Measurements from ENCODE around the gene KRT83.

The KRT83 gene

GRCh38 chr12:52342781-52343490, 21.7 kb upstream of the KRT83 start:
- no peaks in the 10 kb centered on the region for H3K79me2 ChIP-seq (ENCODE audit: control insufficient read depth, low read length)
- H3K9me2 ChIP-seq (replicated peaks; ENCODE audit: control insufficient read depth, low read length), result no peaks in the 10 kb centered on the region
- H3K4me3 ChIP-seq (ENCODE audit: low read length), result no peak overlapping the region
- H3K4me1 ChIP-seq (ENCODE audit: control insufficient read depth, low read length), result no peaks in the 10 kb centered on the region
- no peaks in the 10 kb centered on the region for H3K36me3 ChIP-seq (ENCODE audit: control insufficient read depth, low read length)
- TF ChIP-seq CTCF (IDR thresholded peaks at IDR 0.05; ENCODE audit: low read depth, low read length, poor library complexity, severe bottlenecking), result no peak
- TF ChIP-seq EZH2phosphoT487 (IDR thresholded peaks at IDR 0.05; ENCODE audit: borderline replicate concordance, low read length), result no peak
- H3K27ac ChIP-seq (ENCODE audit: low read depth, low read length), result no peak overlapping the region
- H3K9me3 ChIP-seq (ENCODE audit: control insufficient read depth, insufficient read depth, low read length), result no peaks in the 10 kb centered on the region
- H4K20me1 ChIP-seq (ENCODE audit: control insufficient read depth, insufficient read depth, low read depth, low read length), result no peaks in the 10 kb centered on the region
- H3F3A ChIP-seq (ENCODE audit: control insufficient read depth, insufficient read depth), result no peaks in the 10 kb centered on the region
- peaks cover 20% of the 10 kb centered on the region for H3K27me3 ChIP-seq (ENCODE audit: control insufficient read depth, low read length)
- H3K4me2 ChIP-seq (ENCODE audit: low read length), result no peak overlapping the region

- no peaks in the 10 kb centered on the region for H3K9me2 ChIP-seq (replicated peaks; ENCODE audit: control insufficient read depth, low read length)
- no peaks in the 10 kb centered on the region for H3K36me3 ChIP-seq (ENCODE audit: control insufficient read depth, low read length)
- H3K9me3 ChIP-seq (ENCODE audit: control insufficient read depth, insufficient read depth, low read length), result no peaks in the 10 kb centered on the region
- no peak overlapping the region for H3K4me3 ChIP-seq (ENCODE audit: low read length)
- H3K4me1 ChIP-seq (ENCODE audit: control insufficient read depth, low read length), result no peaks in the 10 kb centered on the region
- no peak overlapping the region for H3K27ac ChIP-seq (ENCODE audit: low read depth, low read length)
- H4K20me1 ChIP-seq (ENCODE audit: control insufficient read depth, insufficient read depth, low read depth, low read length), result no peaks in the 10 kb centered on the region
- H3K27me3 ChIP-seq (ENCODE audit: control insufficient read depth, low read length), result peaks cover 18% of the 10 kb centered on the region
- no peaks in the 10 kb centered on the region for H3K79me2 ChIP-seq (ENCODE audit: control insufficient read depth, low read length)
- no peak overlapping the region for H3K4me2 ChIP-seq (ENCODE audit: low read length)
- TF ChIP-seq EZH2phosphoT487 (IDR thresholded peaks at IDR 0.05; ENCODE audit: borderline replicate concordance, low read length) (no peak), CTCF (IDR thresholded peaks at IDR 0.05; ENCODE audit: low read depth, low read length, poor library complexity, severe bottlenecking) (no peak)
- H3F3A ChIP-seq (ENCODE audit: control insufficient read depth, insufficient read depth), result no peaks in the 10 kb centered on the region
Observed at GRCh38 chr12:52341066-52341580, 19.9 kb upstream of the KRT83 start.

- Histone ChIP-seq H3K9me2 (replicated peaks; ENCODE audit: control insufficient read depth, low read length) (no peaks in the 10 kb centered on the region), H3K27ac (ENCODE audit: low read depth, low read length) (no peak overlapping the region)
Observed at GRCh38 chr12:52338241-52338960, 17.2 kb upstream of the KRT83 start.

More at GRCh38 chr12:52338241-52338960, 17.2 kb upstream of the KRT83 start:
- Histone ChIP-seq H4K20me1 (ENCODE audit: control insufficient read depth, insufficient read depth, low read depth, low read length) (no peaks in the 10 kb centered on the region), H3K9me3 (ENCODE audit: control insufficient read depth, insufficient read depth, low read length) (no peaks in the 10 kb centered on the region), H3K79me2 (ENCODE audit: control insufficient read depth, low read length) (no peaks in the 10 kb centered on the region), H3K4me1 (ENCODE audit: control insufficient read depth, low read length) (no peaks in the 10 kb centered on the region), H3K36me3 (ENCODE audit: control insufficient read depth, low read length) (no peaks in the 10 kb centered on the region), H3K4me2 (ENCODE audit: low read length) (no peak overlapping the region), H3F3A (ENCODE audit: control insufficient read depth, insufficient read depth) (no peaks in the 10 kb centered on the region), H3K4me3 (ENCODE audit: low read length) (no peak overlapping the region), H3K27me3 (ENCODE audit: control insufficient read depth, low read length) (peaks cover 14% of the 10 kb centered on the region)
- TF ChIP-seq CTCF (IDR thresholded peaks at IDR 0.05; ENCODE audit: low read depth, low read length, poor library complexity, severe bottlenecking) (no peak), EZH2phosphoT487 (IDR thresholded peaks at IDR 0.05; ENCODE audit: borderline replicate concordance, low read length) (no peak)

Measured in DOHH2 (cell line).